Measurements from ENCODE around the gene NFASC.
A peak's percentile ranks its signal among the peaks of the same experiment; 100 is the strongest.

The NFASC gene

GRCh38 chr1:205065666-205066065, 195.0 kb downstream of the NFASC start:
- no peak for DNase-seq

GRCh38 chr1:205066141-205066818, 195.6 kb downstream of the NFASC start:
- no peak for DNase-seq

GRCh38 chr1:205067031-205067430, 196.4 kb downstream of the NFASC start:
- DNase-seq = no peak

GRCh38 chr1:205068001-205068400, 197.3 kb downstream of the NFASC start:
- DNase-seq = no peak

- DNase-seq = peak; percentile 51
Observed at GRCh38 chr1:205068457-205069040, 197.9 kb downstream of the NFASC start.

- no peak for DNase-seq
Observed at GRCh38 chr1:205069371-205070125, 198.9 kb downstream of the NFASC start.

GRCh38 chr1:205071028-205071409, 200.4 kb downstream of the NFASC start:
- no peak for DNase-seq

- no peak for DNase-seq
Observed at GRCh38 chr1:205071801-205072200, 201.1 kb downstream of the NFASC start.

- no peak for DNase-seq
Observed at GRCh38 chr1:205072286-205072685, 201.6 kb downstream of the NFASC start.

Data from fibroblast of skin of scalp (primary cell).